ENCODE measurements around the gene BMP2K.

DNA sequence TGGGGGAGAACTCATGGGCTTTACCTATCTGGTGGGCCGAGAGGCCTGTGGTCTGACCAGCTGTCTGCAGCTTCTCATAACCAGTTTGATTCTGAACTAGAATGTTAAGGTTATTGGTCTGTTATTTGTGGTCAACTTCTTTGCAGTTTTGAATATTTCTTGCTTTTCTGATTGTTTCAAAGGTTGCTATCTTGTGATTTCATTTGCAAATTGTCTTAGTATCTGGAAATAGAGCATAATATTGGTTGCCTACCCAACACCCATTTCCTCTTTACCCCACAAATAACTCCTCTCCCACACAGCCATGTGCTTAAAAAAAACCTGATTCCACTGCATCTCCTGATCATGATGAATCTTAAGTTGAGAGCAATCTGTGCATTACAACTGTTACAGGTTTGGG is 39.1 kb upstream of the BMP2K start:
- TF ChIP-seq RFX5 (IDR thresholded peaks at IDR 0.05) (no peak), CTCF (IDR thresholded peaks at IDR 0.05) (no peak), E2F6 (IDR thresholded peaks at IDR 0.05; ENCODE audit: borderline replicate concordance, low read depth) (no peak), HMGXB4 (CRISPR knock-in tag; IDR thresholded peaks at IDR 0.05; ENCODE audit: borderline replicate concordance) (no peak), EP300 (IDR thresholded peaks at IDR 0.05) (no peak), SREBF2 (IDR thresholded peaks at IDR 0.05) (no peak), MAFK (IDR thresholded peaks at IDR 0.05; ENCODE audit: partially characterized antibody) (no peak), HOXB5 (CRISPR knock-in tag; IDR thresholded peaks at IDR 0.05) (no peak), CHD4 (IDR thresholded peaks at IDR 0.05; ENCODE audit: borderline replicate concordance) (no peak), POLR2A (IDR thresholded peaks at IDR 0.05; ENCODE audit: low read length) (no peak), ZFP36 (IDR thresholded peaks at IDR 0.05; ENCODE audit: borderline replicate concordance, partially characterized antibody) (no peak), RAD21 (conservative IDR thresholded peaks at IDR 0.05 in 1 of 2, IDR thresholded peaks at IDR 0.05 in 1 of 2) (no peak), JUN (IDR thresholded peaks at IDR 0.05) (no peak)
- TF ChIP-seq, protein P1, sequence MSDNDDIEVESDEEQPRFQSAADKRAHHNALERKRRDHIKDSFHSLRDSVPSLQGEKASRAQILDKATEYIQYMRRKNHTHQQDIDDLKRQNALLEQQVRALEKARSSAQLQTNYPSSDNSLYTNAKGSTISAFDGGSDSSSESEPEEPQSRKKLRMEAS (IDR thresholded peaks at IDR 0.05), result no peak

Data from A549 (cell line).